GM18499 (cell line): Measurements from ENCODE around the gene UGCG.
A peak's percentile ranks its signal among the peaks of the same experiment; 100 is the strongest.
"Not testable (repeated sequence)": the region's sequence is repeated elsewhere in the genome, so short reads cannot be mapped to it uniquely, and the experiment has no call there.

ENCODE experiments used
- ATAC-seq: cut with Tn5 transposase; IDR thresholded peaks from one replicate; pipeline ENCODE4 v1.9.1; 2021; ENCODE audit warnings: moderate number of reproducible peaks; ENCODE audit not compliant: insufficient read depth, unreplicated experiment

Gene UGCG

DNA sequence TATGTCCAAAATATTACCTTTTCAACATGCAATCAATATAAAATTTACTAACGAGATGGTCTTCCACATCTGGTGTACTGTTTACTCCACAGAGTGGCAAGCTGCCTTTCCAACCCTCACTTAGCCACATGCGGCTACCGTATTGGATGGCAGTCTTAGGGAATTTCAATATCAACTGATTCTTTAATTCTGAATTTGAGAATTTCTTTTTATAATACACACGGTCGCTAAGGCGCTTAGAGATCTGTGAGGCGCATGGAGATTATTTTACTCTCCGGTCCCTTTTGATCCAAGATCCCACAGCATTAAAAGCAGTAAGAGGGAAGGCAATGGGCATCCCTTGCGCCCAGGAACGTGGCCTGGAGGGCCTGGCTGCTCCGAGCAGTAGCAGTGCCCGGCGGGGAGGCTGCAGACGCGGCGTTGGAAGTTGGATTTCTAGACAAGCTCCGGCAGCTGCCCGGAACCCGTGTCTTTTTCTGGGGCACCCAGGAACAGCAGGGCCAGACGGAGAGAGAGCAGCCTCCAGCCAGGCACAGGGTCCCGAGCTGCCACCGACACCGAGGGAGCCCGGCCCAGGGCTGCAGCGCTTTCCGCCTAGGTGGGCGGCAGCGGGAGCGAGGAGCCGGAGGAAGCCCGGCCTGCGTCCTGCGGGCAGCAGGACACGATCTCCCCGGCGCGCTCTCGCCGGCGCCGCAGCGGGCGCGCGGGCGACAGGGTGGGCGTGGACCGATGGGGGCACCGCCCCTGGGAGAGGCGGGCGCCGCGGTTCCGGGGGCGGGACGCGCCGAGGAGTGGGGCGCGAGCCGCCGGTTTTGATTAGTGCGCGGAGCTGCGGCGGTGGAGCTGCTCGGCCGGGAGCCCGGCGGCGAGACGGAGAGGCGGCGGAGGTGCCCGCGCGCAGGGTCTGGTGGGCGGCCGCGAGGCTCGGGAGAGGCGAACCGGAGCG is at the start of gene UGCG:
Gene UGCG (plus strand): TSS at position 819 of the 946 bp plus-strand sequence. CDS start 402 bp downstream, outside the sequence.
- ATAC-seq, result no peak

DNA sequence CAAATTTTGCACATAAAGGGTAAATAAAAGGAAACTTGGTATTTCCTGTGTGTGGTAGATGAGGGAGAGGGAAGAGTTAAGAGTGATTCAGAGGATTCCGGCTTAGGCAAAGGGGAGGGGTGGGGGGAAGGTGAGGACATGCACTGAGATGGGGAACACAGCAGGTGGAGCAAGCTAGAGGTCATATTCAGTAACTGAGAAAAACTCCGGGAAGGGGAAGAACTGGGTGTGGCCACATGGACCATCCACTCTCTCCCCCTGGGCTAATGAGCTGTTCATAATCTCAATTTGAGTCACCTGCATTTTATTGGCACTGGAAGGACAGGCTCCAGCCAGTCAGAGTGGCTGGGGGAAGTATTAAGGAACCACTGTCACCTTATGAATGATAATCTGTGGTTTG is 45.1 kb upstream of the UGCG start:
- ATAC-seq, result no peak

DNA sequence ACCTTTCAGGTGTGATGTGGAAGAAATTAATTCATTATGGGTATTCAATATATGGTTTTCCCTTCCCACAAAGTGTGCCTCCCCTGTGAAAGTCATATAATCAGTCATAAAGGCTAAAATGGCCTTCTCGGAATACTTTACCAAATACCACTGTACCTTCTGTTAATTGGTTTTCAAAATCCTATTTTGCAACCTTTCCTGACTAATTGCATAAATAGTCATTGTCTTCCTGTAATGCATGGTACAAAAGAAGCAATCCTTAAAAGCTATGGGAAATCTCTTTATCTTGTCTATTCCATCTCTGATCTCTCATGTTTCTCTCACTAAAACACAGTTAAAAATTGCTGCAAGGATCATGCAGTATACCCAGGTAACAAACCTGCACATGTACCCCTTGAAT is 44.3 kb upstream of the UGCG start:
- ATAC-seq, result no peak

DNA sequence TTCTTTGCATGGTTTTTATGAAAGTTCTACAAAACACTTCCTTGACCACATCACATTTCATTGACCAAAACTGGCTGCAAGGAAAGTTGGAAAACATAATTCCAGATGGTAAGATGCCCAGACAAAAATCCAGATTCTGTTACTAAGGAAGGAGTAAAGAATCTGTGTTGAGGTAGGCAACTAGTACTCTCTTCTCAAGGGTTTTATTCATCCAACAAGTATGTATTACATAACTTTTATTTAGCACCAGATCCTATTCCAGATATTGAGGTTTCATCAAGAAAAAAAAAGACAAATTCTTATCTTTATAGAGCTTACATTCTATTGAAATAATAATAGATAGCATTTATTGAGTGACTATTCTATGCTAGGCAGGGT is 43.2 kb upstream of the UGCG start:
- no peak for ATAC-seq

GRCh38 chr9:111854799-111855198 is 41.8 kb upstream of the UGCG start:
- ATAC-seq, result no peak

- no peak for ATAC-seq
Observed at GRCh38 chr9:111857555-111858211, 38.9 kb upstream of the UGCG start.

GRCh38 chr9:111860443-111860842 is 36.2 kb upstream of the UGCG start:
- ATAC-seq, result no peak

DNA sequence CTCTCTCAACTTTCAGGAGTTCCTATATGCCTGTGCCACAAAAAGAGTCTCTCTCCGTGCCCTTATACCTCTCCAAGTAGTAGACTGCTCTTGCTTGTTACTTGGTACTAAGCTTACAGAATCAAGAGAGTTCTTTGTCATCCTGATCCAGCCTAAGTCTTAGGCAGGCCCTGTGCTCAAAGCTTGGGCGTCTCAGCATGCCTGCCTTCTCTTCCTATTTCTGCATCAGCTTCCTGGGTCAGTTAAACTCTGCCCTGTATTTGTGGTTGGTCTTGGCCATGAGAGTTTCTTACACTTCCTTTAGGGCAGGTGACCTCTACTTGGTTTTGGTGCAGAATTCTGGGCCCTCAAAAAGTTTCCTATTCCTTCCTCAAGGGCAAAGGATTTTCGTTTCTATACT is 33.0 kb upstream of the UGCG start:
- ATAC-seq, result no peak

GRCh38 chr9:111866976-111867375 is 29.6 kb upstream of the UGCG start:
- ATAC-seq, result no peak

GRCh38 chr9:111868475-111868874 is 28.1 kb upstream of the UGCG start:
- ATAC-seq, result no peak

DNA sequence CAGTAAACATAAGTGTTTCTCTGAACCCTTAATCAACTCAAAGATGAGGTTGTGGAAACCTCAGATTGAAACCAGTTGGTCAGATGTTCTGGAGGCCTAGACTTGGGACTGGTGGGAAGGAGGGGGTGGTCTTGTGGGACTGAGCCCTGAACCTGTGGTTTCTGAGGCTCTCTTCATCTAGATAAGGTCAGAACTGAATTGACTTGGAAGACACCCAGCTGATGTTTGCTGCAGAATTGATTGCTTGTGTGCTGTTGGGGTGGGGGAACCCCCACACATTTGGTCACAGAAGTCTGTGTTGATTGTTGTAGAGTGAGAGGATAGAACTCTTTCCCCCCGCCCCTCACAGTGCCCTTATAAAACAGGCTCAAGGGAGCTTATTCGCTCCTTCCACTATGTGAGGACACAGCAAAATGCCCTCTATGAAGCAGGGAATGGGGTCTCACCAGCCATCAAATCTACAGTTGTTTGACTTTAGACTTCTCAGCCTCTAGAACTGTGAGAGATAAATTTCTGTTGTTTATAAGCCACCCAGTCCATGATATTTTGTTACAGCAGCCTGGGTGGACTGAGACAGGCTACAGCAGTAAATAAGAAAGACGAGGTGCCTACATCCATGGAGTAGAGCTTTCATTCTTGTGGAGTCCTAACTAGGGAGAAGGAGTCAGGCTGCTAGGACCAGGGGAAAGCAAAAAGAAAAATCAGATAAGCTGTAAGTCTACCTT is 25.7 kb upstream of the UGCG start:
- ATAC-seq, result peak; percentile 60

DNA sequence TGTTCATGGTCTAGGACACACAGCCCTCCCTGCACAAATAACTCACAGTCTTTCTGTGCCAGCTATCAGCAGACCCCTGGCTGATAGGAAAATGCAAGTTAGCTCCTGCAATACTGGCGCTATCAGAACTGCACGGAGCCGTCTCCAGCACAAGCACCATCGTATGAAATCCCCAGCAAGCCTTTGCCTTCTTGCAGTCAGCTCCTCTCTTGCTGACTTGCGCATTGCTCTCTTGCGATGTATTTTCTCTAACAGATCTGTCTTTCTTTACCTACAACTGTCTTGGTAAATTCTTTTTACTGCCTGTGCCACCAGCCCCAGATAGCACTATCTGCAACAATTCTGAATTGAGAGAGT is 25.1 kb upstream of the UGCG start:
- no peak for ATAC-seq

DNA sequence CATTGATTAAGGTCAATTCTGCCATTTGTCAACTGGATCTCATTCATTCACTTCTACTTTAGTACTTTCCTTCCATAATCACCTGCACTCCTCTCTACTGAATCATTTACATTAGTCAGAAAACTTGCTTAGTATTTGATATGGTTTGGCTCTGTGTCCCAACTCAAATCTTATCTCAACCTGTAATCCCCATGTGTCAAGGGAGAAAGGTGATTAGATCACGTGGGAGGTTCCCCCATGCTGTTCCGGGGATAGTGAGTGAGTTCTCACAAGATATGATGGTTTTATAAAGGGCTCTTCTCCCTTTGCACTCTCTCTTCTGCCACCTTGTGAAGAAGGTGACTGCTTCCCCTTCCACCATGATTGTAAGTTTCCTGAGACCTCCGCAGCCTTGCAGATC is 23.7 kb upstream of the UGCG start:
- ATAC-seq, result no peak

DNA sequence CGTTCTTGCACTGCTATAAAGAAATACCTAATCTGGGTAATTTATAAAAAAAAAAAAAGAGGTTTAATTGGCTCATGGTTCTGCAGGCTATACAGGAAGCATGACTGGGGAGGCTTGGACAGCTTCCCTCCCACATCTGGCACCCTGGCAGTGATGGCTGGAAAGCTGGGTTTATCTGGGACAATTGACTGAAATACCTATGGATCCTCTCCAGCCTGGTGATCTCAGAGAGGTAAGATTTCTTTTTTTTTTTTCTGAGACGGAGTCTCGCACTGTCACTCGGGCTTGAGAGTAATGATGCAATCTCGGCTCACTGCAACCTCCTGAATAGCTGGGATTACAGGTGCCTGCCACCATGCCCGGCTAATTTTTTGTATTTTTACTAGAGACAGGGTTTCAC is 22.7 kb upstream of the UGCG start:
- no peak for ATAC-seq

DNA sequence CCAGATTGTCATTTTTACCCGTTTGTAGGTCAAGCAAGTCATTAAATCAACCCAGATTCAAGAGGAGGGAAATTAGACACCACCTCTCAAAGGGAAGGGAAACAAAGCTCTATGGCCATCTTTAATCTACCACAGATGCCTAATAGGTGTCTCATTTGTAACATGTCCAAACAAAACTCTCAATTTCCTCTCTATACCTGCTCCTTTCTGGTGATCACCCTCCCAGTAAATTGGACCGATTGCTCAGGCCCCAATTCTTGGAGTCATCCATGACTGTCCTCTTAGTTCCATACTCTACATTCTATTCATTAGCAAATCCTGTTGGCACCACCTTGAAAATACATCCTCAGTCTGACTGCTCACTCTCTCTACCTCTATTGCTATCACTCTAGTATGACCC is 22.1 kb upstream of the UGCG start:
- no peak for ATAC-seq

DNA sequence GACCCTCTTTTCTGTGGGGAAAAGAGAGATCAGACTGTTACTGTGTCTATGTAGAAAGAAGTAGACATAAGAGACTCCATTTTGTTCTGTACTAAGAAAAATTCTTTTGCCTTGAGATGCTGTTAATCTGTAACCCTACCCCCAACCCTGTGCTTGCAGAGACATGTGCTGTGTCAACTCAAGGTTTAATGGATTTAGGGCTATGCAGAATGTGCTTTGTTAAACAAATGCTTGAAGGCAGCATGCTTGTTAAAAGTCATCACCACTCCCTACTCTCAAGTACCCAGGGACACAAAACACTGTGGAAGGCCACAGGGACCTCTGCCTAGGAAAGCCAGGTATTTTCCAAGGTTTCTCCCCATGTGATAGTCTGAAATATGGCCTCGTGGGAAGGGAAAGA is 21.3 kb upstream of the UGCG start:
- ATAC-seq, result not testable (repeated sequence)

DNA sequence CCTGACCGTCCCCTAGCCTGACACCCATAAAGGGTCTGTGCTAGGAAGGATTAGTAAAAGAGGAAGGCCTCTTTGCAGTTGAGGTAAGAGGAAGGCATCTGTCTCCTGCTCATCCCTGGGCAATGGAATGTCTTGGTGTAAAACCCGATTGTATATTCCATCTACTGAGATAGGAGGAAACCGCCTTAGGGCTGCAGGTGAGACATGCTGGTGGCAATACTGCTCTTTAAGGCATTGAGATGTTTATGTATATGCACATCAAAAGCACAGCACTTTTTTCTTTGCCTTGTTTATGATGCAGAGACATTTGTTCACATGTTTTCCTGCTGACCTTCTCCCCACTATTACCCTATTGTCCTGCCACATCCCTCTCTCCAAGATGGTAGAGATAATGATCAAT is 20.9 kb upstream of the UGCG start:
- not testable (repeated sequence) for ATAC-seq

DNA sequence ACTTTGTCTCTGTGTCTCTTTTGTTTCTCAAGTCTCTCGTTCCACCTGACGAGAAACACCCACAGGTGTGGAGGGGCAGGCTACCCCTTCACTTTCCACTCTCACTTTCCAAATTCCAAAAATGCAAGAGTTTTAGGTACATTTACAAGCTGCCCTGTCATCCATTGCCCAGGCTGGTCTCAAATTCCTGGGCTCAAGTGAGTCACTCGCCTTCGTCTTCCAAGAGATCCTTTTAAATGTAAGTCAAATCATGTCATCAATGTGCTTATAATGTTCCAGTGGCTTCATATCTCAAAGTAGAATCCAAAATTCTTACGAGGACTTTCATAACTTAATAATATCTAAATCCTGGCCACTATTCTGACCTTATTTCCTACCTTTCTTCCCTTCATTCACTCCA is 20.4 kb upstream of the UGCG start:
- ATAC-seq, result no peak

- no peak for ATAC-seq
Observed at GRCh38 chr9:111877420-111877819, 19.2 kb upstream of the UGCG start.

DNA sequence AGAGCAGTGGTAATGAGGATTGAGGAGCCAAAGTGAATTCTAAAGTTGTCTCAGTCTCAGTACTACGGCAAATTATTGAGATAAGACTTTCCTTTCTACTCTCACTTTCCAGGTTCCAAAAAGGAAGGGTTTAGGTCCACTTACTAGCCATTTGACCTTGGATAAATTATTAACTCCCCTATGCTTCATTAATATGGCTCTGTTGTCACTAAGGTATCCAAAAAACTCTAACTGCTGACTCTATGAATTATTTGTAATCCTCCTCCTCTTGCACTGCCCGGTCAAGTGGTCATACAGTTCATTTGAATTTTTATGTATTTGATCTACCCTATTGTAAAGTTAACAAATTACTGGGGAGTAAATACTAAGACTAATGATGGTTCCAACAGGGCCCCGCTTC is 17.7 kb upstream of the UGCG start:
- no peak for ATAC-seq
